Testis (tissue), 2 donors: ENCODE measurements around the gene TLCD5.

Source experiments
- POLR2A ChIP-seq: fragments of 450-650 bp; IDR thresholded peaks from one replicate; pipeline ENCODE4 v1.6.1; 2017; ENCODE audit warnings: antibody characterized with exemption, mild to moderate bottlenecking, moderate library complexity
- TF ChIP-seq, protein P1 (sequence below), 3 experiments: fragments of 450-650 bp in 2 of 3; fragments of 200-600 bp in 1 of 3; sonication (generic) in 1 of 3; IDR thresholded peaks; one replicate each; pipeline ENCODE4 v1.5.1; 2016 to 2019; ENCODE audit warnings: antibody characterized with exemption in 3 of 3, mild to moderate bottlenecking in 2 of 3, moderate library complexity in 1 of 3

DNA sequence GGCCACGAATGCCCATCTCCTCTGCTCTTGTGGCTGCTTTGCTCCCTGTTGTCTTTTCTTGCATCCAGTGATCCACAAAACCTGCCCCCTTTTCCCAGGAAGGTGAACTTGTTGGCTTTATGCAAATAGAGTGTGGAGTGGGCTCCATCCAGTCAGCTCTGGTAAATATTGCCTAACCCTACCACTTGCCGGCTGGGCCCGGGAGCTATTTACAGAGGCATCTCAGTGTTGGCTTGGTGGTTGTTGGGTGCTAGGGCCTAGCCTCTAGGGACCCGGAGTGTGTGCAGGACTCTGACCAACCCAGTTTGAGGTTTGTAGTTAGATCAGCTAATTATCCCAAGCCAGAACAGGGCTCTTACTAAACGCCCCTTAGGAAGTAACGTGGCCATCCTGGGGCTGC, 40.8 kb upstream of the TLCD5 start:
- TF ChIP-seq POLR2A = no peak
- TF ChIP-seq, protein P1, sequence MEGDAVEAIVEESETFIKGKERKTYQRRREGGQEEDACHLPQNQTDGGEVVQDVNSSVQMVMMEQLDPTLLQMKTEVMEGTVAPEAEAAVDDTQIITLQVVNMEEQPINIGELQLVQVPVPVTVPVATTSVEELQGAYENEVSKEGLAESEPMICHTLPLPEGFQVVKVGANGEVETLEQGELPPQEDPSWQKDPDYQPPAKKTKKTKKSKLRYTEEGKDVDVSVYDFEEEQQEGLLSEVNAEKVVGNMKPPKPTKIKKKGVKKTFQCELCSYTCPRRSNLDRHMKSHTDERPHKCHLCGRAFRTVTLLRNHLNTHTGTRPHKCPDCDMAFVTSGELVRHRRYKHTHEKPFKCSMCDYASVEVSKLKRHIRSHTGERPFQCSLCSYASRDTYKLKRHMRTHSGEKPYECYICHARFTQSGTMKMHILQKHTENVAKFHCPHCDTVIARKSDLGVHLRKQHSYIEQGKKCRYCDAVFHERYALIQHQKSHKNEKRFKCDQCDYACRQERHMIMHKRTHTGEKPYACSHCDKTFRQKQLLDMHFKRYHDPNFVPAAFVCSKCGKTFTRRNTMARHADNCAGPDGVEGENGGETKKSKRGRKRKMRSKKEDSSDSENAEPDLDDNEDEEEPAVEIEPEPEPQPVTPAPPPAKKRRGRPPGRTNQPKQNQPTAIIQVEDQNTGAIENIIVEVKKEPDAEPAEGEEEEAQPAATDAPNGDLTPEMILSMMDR (IDR thresholded peaks at IDR 0.05) = no peak
